IMR-90 (cell line): ENCODE measurements around the gene ETV6.

Experiments used
- CTCF ChIP-seq: conservative IDR thresholded peaks from 2 replicates; pipeline ENCODE4 v1.5.1; 2012; ENCODE audit warnings: mild to moderate bottlenecking, low read depth, low read length, improper control_type of control experiment
- MAFK ChIP-seq: IDR thresholded peaks from 2 replicates; pipeline ENCODE4 v1.6.1; 2012; ENCODE audit warnings: low read depth, low read length, improper control_type of control experiment
- NFE2L2 ChIP-seq: fragments of 150-350 bp; IDR thresholded peaks from 2 replicates; pipeline ENCODE4 v1.6.1; 2016; ENCODE audit warnings: low read depth, mild to moderate bottlenecking, low read length
- POLR2A ChIP-seq: IDR thresholded peaks from 2 replicates; pipeline ENCODE4 v1.6.1; 2012; ENCODE audit warnings: mild to moderate bottlenecking, low read depth, low read length
- RAD21 ChIP-seq: IDR thresholded peaks from 2 replicates; pipeline ENCODE4 v1.6.1; 2012; ENCODE audit warnings: low read length, improper control_type of control experiment
- USF2 ChIP-seq: fragments of 150-350 bp; IDR thresholded peaks from 2 replicates; pipeline ENCODE4 v1.6.1; 2017; ENCODE audit warnings: mild to moderate bottlenecking, antibody characterized with exemption, low read length, low read depth

- TF ChIP-seq CTCF (no peak), POLR2A (no peak), NFE2L2 (no peak), RAD21 (no peak), USF2 (no peak), MAFK (no peak)
Measured at GRCh38 chr12:11896417-11896929, 247.0 kb downstream of the ETV6 start.
